Stimulated activated effector memory CD8-positive, alpha-beta T cell treated with anti-CD3 and anti-CD28 coated beads, Interleukin-12 subunit alpha, Interleukin-12 subunit beta, amount 100 ng/mL, for 72 hours (primary cell): Measurements from ENCODE around the gene PZP.
"Not testable (repeated sequence)": the region's sequence is repeated elsewhere in the genome, so short reads cannot be mapped to it uniquely, and the experiment has no call there.

Experiments
- ATAC-seq: fragments of 150-1000 bp; cut with Tn5 transposase; 2 replicates; pipeline ENCODE4 v1.10.0; 2021
- DNase-seq, 2 donors: peaks; one replicate each; pipeline ENCODE4 v3.0.0; 2021 to 2022; ENCODE audit warnings: low spot score in 2 of 2
- H3K27ac Mint-ChIP-seq: one replicate; pipeline ENCODE4 v1.8.0; 2022; ENCODE audit warnings: mild to moderate bottlenecking, mixed read lengths
- H3K36me3 Mint-ChIP-seq: one replicate; pipeline ENCODE4 v1.8.0; 2022; ENCODE audit warnings: mild to moderate bottlenecking, mixed read lengths
- H3K4me1 Mint-ChIP-seq: one replicate; pipeline ENCODE4 v1.8.0; 2022; ENCODE audit warnings: mixed read lengths
- H3K4me3 Mint-ChIP-seq: one replicate; pipeline ENCODE4 v1.8.0; 2022; ENCODE audit warnings: mild to moderate bottlenecking, mixed read lengths
- H3K9me3 Mint-ChIP-seq: one replicate; pipeline ENCODE4 v1.8.0; 2022; ENCODE audit warnings: mixed read lengths

Gene PZP

DNA sequence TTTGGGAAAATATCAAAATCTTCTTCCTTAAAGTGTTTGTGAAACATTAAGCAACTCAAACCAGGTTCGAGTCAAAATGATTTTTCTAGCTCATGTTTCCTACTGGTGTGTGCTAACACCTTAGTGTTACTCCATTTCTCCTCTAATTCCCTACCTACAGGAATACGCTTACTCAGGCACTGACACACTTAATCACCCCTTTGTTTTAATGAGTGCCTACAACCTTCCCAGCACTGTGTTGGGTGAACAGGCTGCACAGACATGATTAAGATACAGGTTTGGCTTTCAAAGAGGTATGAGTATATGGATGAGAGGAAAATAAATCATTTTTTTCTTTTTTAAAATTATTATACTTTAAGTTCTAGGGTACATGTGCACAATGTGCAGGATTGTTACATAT, 15.6 kb upstream of the PZP start:
- ATAC-seq (no peak), DNase-seq (no peak)
- Mint-ChIP-seq H3K36me3 (no peaks in the 10 kb centered on the region), H3K27ac (no peak overlapping the region), H3K9me3 (peaks cover 3% of the 10 kb centered on the region), H3K4me1 (no peaks in the 10 kb centered on the region), H3K4me3 (no peak overlapping the region)

DNA sequence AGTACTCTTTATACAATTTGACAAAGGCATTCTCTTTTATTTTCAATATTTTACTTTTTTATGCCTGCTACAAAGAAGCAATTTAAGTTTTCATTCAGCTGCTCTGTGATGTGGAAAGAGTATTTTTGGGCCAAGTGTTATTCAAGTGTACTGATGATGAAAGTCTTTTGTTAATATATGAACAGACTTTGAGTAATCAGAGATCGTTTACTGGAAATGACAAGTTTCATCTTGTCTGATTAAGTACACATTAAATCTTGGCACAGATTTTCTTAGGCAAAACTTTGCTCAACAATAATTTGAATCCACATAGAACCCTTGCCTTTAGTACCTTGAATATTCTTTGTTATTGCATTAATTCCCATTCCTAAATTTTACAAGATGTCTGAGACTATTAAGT, 13.3 kb upstream of the PZP start:
- no peak for ATAC-seq
- Mint-ChIP-seq H3K27ac (no peak overlapping the region), H3K36me3 (no peaks in the 10 kb centered on the region), H3K4me1 (no peaks in the 10 kb centered on the region), H3K4me3 (no peak overlapping the region), H3K9me3 (peaks cover 3% of the 10 kb centered on the region)
- DNase-seq, result no peak

- H3K9me3 Mint-ChIP-seq, H3K36me3 Mint-ChIP-seq, H3K27ac Mint-ChIP-seq, H3K4me3 Mint-ChIP-seq, DNase-seq, H3K4me1 Mint-ChIP-seq, ATAC-seq: not testable (repeated sequence)
Observed at GRCh38 chr12:9221011-9221410, 12.8 kb upstream of the PZP start.

- ATAC-seq (no peak), DNase-seq (no peak)
- no peaks in the 10 kb centered on the region for H3K4me1 Mint-ChIP-seq
- H3K36me3 Mint-ChIP-seq, result peaks cover 4% of the 10 kb centered on the region
- no peak overlapping the region for H3K27ac Mint-ChIP-seq
- no peaks in the 10 kb centered on the region for H3K9me3 Mint-ChIP-seq
- H3K4me3 Mint-ChIP-seq, result no peak overlapping the region
Observed at GRCh38 chr12:9214534-9214933, 6.3 kb upstream of the PZP start.

GRCh38 chr12:9211687-9212086, 3.5 kb upstream of the PZP start:
- Mint-ChIP-seq H3K36me3 (peaks cover 4% of the 10 kb centered on the region), H3K9me3 (no peaks in the 10 kb centered on the region)

DNA sequence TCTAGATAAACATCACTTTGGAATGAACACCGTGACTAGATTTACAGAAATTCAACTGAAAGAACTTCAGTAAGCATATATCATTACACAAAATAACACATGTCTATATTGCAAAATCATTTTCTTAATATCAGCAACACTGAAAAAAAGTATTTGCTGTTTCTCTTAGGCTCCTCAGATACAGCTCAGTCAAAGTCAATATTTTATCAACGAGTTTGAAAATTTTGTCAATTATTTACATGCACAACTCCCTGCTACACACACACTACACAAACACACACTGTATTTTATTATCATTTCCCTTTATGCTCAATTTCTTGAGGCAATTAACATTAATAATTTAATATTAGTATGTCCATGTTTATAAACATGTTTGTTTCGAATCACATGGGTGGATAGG, 3.8 kb downstream of the PZP start:
- Mint-ChIP-seq H3K36me3 (no peaks in the 10 kb centered on the region), H3K4me3 (no peak overlapping the region), H3K27ac (no peak overlapping the region), H3K9me3 (no peaks in the 10 kb centered on the region), H3K4me1 (no peaks in the 10 kb centered on the region)
- no peak for ATAC-seq
- DNase-seq, result no peak

More at GRCh38 chr12:9211687-9212086, 3.5 kb upstream of the PZP start:
- Mint-ChIP-seq H3K27ac (no peak overlapping the region), H3K4me3 (no peak overlapping the region), H3K4me1 (no peaks in the 10 kb centered on the region)
- ATAC-seq, result no peak
- no peak for DNase-seq

- Mint-ChIP-seq H3K4me3 (no peak overlapping the region), H3K9me3 (no peaks in the 10 kb centered on the region), H3K36me3 (no peaks in the 10 kb centered on the region), H3K4me1 (no peaks in the 10 kb centered on the region), H3K27ac (no peak overlapping the region)
- DNase-seq (no peak), ATAC-seq (no peak)
Observed at GRCh38 chr12:9198012-9198411, 10.2 kb downstream of the PZP start.

DNA sequence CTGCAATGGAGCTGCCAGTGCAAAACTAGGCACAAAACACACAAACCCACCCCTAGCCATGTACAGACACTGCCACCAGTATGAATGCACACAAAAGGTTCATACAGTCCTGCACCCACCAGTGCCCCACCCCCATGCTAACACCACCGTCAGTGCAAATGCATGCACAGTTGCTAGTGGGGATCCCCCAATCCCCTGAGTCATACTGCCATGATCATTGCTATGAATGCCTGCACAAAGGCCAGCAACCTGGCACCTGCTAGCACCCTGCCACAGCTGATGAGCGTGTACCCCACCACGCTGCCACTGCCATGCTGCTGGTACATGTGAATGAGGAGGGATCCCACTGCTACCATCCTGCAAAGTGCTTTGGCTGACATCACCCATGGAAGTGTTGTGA, 23.9 kb downstream of the PZP start:
- Mint-ChIP-seq H3K27ac (no peak overlapping the region), H3K9me3 (peaks cover 14% of the 10 kb centered on the region), H3K4me3 (no peak overlapping the region), H3K36me3 (no peaks in the 10 kb centered on the region), H3K4me1 (no peaks in the 10 kb centered on the region)
- DNase-seq (no peak), ATAC-seq (peak; percentile 51)

DNA sequence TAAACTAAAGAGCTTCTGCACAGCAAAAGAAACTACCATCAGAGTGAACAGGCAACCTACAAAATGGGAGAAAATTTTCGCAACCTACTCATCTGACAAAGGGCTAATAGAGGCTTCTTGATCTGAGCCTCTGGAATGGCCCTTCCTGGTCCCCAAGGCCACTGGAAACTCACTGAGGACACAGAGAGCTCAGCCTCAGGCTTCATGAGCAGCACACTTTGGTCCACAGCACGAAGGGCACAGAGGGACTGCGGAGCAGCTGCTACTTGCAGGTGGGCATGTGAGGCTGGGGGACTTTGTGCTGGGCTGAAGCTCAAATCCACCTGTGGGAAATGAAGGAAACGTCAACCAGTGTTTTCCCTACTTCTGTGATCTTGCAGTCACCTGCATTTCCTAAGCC, 27.4 kb downstream of the PZP start:
- no peak for DNase-seq
- no peak for ATAC-seq
- H3K27ac Mint-ChIP-seq, result no peak overlapping the region
- no peaks in the 10 kb centered on the region for H3K4me1 Mint-ChIP-seq
- no peak overlapping the region for H3K4me3 Mint-ChIP-seq
- H3K36me3 Mint-ChIP-seq, result no peaks in the 10 kb centered on the region
- H3K9me3 Mint-ChIP-seq, result peaks cover 8% of the 10 kb centered on the region

GRCh38 chr12:9179781-9180180, 28.4 kb downstream of the PZP start:
- Mint-ChIP-seq H3K27ac (no peak overlapping the region), H3K9me3 (peaks cover 5% of the 10 kb centered on the region), H3K36me3 (no peaks in the 10 kb centered on the region)

GRCh38 chr12:9169979-9170634, 38.1 kb downstream of the PZP start:
- DNase-seq, result no peak
- no peak overlapping the region for H3K27ac Mint-ChIP-seq
- H3K9me3 Mint-ChIP-seq, result peaks cover 12% of the 10 kb centered on the region
- H3K36me3 Mint-ChIP-seq, result no peaks in the 10 kb centered on the region
- no peaks in the 10 kb centered on the region for H3K4me1 Mint-ChIP-seq
- H3K4me3 Mint-ChIP-seq, result no peak overlapping the region
- ATAC-seq, result no peak

More at GRCh38 chr12:9179781-9180180, 28.4 kb downstream of the PZP start:
- DNase-seq (no peak), ATAC-seq (no peak)
- H3K4me1 Mint-ChIP-seq, result no peaks in the 10 kb centered on the region
- no peak overlapping the region for H3K4me3 Mint-ChIP-seq

- ATAC-seq, DNase-seq, H3K36me3 Mint-ChIP-seq, H3K4me1 Mint-ChIP-seq, H3K4me3 Mint-ChIP-seq, H3K9me3 Mint-ChIP-seq: not testable (repeated sequence)
- H3K27ac Mint-ChIP-seq, result peak overlapping the region; percentile 24
Observed at GRCh38 chr12:9167345-9167744, 40.9 kb downstream of the PZP start.

DNA sequence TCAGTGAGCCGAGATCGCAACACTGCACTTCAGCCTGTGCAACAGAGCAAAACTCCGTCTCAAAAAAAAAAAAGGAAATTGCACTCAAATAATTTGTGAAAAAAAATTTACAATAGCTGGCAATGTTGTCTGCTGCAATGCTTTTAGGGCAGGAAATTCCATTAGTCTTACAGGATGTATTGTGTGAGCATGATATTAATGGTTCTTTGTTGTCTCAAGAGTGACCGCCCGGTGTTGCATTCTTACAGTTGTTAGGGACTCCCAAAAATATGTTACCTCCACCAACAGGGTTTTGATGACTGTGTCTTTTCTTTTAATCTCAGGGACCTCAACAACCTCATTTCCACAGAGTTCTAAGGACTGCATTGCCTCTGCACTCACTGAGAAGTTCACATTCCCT, 44.8 kb downstream of the PZP start:
- ATAC-seq (no peak), DNase-seq (no peak)
- no peak overlapping the region for H3K27ac Mint-ChIP-seq
- peaks cover 6% of the 10 kb centered on the region for H3K4me1 Mint-ChIP-seq
- H3K9me3 Mint-ChIP-seq, result no peaks in the 10 kb centered on the region
- H3K4me3 Mint-ChIP-seq, result no peak overlapping the region
- H3K36me3 Mint-ChIP-seq, result peaks cover 13% of the 10 kb centered on the region

DNA sequence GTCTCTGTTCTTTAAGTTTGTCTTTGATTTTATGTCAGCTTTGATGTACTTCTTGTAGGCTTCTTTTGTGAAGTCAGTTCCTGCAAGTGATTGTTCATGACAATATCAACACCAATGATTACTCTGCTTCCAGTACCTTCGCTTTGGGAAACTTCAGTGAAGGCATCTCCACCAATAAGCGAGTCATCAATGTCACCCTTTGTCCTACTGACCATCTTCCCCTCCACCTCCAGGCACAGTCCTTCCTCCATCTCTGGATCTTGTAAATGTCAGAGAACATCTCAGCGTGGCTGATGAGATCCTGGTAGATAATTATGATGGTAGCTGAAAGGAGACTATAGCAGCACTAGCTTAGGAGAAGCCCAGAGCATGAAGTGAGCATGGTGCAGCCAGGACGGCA, 52.1 kb downstream of the PZP start:
- DNase-seq, result no peak
- Mint-ChIP-seq H3K27ac (peak overlapping the region; percentile 6), H3K4me3 (no peak overlapping the region), H3K9me3 (no peaks in the 10 kb centered on the region), H3K36me3 (peaks cover 7% of the 10 kb centered on the region), H3K4me1 (peaks cover 8% of the 10 kb centered on the region)
- no peak for ATAC-seq

DNA sequence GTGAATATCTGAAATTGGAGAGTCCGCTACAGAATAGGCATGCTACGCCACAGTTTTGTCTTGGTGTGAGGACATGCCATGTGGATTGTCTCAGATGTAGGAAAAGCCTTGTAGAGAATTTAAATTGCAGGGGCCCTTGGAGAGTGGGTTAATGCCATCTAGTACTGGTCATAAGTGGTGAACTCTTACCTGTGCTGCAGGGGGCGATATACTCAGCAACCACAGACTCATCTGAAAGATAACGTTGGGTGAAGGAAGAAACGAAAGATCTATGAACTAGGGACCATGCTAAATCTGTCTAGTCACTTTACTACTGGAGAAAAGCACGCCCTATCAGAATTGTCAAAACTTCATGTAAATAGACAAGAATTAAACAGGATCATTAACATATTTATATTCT, 58.8 kb downstream of the PZP start:
- Mint-ChIP-seq H3K36me3 (peaks cover 7% of the 10 kb centered on the region), H3K4me1 (peaks cover 28% of the 10 kb centered on the region), H3K27ac (no peak overlapping the region), H3K9me3 (peaks cover 14% of the 10 kb centered on the region), H3K4me3 (no peak overlapping the region)
- DNase-seq (no peak), ATAC-seq (no peak)

- no peak for ATAC-seq
- peaks cover 32% of the 10 kb centered on the region for H3K4me1 Mint-ChIP-seq
- H3K36me3 Mint-ChIP-seq, result peaks cover 7% of the 10 kb centered on the region
Observed at GRCh38 chr12:9148926-9149325, 59.3 kb downstream of the PZP start.

DNA sequence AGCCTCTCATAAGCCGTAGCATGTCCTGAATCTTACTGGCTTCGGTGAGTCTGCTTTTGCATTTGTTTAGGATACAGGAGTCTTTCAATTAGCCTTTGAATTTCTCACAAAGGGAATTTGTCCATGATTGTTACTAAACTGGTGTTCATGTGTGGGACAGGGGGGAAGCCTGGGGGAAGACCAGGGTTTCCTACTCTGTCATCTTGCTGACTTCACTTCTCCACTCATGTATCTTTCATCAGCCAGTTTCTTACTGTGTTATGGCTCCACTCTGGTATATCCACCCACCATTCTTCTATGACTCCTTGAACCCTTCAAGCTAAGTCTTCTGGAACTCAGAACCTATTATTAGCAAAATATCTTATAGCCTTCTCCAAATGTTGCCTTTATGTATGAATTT, 60.7 kb downstream of the PZP start:
- peak overlapping the region; percentile 71 for H3K27ac Mint-ChIP-seq
- peaks cover 24% of the 10 kb centered on the region for H3K9me3 Mint-ChIP-seq
- ATAC-seq (peak; percentile 61), DNase-seq (no peak)
- no peaks in the 10 kb centered on the region for H3K36me3 Mint-ChIP-seq
- peak overlapping the region; percentile 31 for H3K4me3 Mint-ChIP-seq
- peaks cover 42% of the 10 kb centered on the region for H3K4me1 Mint-ChIP-seq

More at GRCh38 chr12:9148926-9149325, 59.3 kb downstream of the PZP start:
- Mint-ChIP-seq H3K9me3 (peaks cover 19% of the 10 kb centered on the region), H3K4me3 (no peak overlapping the region), H3K27ac (no peak overlapping the region)
- no peak for DNase-seq
